NOMO-1 treated with dmso at 0.1 percent for 144 hours (cell line): ENCODE data around the gene CTDSPL.
"Not testable (repeated sequence)": the region's sequence is repeated elsewhere in the genome, so short reads cannot be mapped to it uniquely, and the experiment has no call there.

Experiments used
- DNase-seq: peaks from one replicate; lab custom pipeline; 2025; ENCODE audit not compliant: unreplicated experiment; lab: John Stamatoyannopoulos, UW

CTDSPL gene

GRCh38 chr3:38031022-38031994, 169.6 kb downstream of the CTDSPL start:
- no peak for DNase-seq

- DNase-seq = no peak
These were observed 170.7 kb downstream of the CTDSPL start for GRCh38 chr3:38032328-38032865.

GRCh38 chr3:38033586-38033985, 171.9 kb downstream of the CTDSPL start:
- not testable (repeated sequence) for DNase-seq
